ENCODE measurements around the gene TRIM50.

- no peak for TF ChIP-seq CTCF (IDR thresholded peaks at IDR 0.05)
- TF ChIP-seq ZFX (IDR thresholded peaks at IDR 0.05; ENCODE audit: borderline replicate concordance): no peak
Observed at GRCh38 chr7:73330772-73331171, 2.9 kb upstream of the TRIM50 start.
